Kidney epithelial cell (primary cell): Measurements from ENCODE around the gene ATAD3C. TPM values are rescaled to one million over a fixed set of nuclear protein-coding genes. Genes with fewer than 3 reads are reported as not detected.
"Not testable (repeated sequence)": the region's sequence is repeated elsewhere in the genome, so short reads cannot be mapped to it uniquely, and the experiment has no call there.

Experiments used
- DNase-seq: peaks from one replicate; pipeline ENCODE4 v3.0.0-alpha.2; 2010; ENCODE audit warnings: low read depth
- H3K27me3 ChIP-seq: 2 replicates; pipeline ENCODE4 v1.6.0; 2011; ENCODE audit warnings: low read length; ENCODE audit not compliant: control insufficient read depth, insufficient read depth
- H3K36me3 ChIP-seq: 2 replicates; pipeline ENCODE4 v1.5.1; 2011; ENCODE audit warnings: low read length; ENCODE audit not compliant: control insufficient read depth, insufficient read depth
- H3K4me3 ChIP-seq: 2 replicates; pipeline ENCODE4 v1.5.1; 2011; ENCODE audit warnings: low read depth, mild to moderate bottlenecking, control low read depth, low read length
- total RNA-seq: library from RNA; depleted of rRNA; stranded (reverse); fragments of >200 nt; gene quantifications from 2 replicates; pipeline ENCODE4 v1.2.3, GENCODE V29; 2015
- TF ChIP-seq, protein P1 (sequence below): IDR thresholded peaks from 2 replicates; pipeline ENCODE4 v1.5.1; 2011; ENCODE audit warnings: mild to moderate bottlenecking, moderate library complexity, low read length, control low read depth, inconsistent platforms; ENCODE audit not compliant: insufficient read depth, poor library complexity, severe bottlenecking

The ATAD3C gene
- total RNA-seq, 1 donor from 2014 or later, result 0.38 TPM

DNA sequence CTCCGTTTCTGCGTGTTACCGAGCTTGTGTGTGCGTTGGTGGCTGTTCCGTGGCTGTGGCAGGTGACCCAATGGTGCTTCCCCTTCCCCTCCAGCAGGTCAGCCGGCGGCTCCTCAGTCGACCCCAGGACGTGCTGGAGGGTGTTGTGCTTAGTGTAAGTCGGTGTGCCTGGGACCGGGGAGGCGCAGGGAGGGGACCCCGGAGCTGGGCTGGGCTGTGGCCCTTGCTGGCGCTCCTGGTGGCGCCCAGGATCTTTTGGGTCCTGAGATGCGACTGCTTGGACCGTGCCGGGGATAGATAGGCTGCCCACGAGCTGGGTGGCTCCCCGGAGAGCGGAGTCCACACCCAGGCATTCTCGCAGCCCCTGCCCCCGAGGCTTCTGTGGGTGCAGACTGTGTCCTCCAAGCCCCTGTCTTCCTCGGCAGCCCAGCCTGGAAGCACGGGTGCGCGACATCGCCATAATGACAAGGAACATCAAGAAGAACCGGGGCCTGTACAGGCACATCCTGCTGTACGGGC lies 5.9 kb downstream of the ATAD3C start:
- no peaks in the 10 kb centered on the region for H3K36me3 ChIP-seq
- H3K27me3 ChIP-seq, result no peaks in the 10 kb centered on the region
- DNase-seq, result no peak
- H3K4me3 ChIP-seq, result no peak overlapping the region
- TF ChIP-seq, protein P1, sequence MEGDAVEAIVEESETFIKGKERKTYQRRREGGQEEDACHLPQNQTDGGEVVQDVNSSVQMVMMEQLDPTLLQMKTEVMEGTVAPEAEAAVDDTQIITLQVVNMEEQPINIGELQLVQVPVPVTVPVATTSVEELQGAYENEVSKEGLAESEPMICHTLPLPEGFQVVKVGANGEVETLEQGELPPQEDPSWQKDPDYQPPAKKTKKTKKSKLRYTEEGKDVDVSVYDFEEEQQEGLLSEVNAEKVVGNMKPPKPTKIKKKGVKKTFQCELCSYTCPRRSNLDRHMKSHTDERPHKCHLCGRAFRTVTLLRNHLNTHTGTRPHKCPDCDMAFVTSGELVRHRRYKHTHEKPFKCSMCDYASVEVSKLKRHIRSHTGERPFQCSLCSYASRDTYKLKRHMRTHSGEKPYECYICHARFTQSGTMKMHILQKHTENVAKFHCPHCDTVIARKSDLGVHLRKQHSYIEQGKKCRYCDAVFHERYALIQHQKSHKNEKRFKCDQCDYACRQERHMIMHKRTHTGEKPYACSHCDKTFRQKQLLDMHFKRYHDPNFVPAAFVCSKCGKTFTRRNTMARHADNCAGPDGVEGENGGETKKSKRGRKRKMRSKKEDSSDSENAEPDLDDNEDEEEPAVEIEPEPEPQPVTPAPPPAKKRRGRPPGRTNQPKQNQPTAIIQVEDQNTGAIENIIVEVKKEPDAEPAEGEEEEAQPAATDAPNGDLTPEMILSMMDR, result no peak

DNA sequence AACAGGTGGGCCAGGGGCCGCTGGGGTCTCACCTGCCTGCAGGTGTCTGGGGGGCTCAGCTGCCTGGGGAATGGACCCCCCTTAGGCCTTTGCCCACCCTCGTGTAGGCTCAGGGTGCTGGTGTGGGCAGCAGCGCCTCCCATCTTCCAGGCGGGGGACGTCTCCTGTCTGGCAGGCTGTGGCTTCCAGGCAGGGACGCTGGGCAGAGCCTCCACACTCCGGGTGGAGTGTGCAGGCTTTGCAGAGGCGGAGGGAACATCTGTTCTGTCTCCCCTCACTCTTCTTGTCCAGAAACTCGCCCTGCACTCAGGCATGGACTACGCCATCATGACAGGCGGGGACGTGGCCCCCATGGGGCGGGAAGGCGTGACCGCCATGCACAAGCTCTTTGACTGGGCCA lies 6.4 kb downstream of the ATAD3C start:
- H3K36me3 ChIP-seq, H3K4me3 ChIP-seq, H3K27me3 ChIP-seq, DNase-seq: not testable (repeated sequence)

DNA sequence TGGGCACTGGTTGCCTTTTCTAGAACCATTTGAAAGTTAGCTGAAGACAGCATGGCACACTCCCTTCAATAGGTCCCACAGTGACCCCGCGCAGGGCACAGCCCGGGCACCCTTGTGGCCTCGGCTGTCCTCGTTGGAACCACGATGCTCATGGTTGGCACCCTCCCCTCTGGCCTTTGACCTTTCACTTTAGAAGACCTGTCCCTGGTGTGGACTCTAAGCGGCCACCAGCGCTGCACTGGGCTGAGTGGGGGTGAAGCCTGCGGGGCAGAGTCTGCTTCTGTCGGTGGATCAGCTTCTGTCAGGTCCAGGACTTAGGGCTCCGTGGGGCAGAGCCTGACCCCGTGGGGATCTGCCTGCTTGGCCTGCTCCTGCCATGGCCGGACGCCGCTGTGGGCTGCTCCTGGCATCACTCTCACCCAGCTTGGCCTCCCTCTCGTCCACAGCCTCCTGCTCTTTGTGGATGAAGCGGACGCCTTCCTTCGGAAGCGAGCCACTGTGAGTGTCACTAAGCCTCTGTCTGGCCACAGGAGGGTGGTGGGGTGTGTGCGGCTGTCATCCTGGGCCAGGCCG lies 7.3 kb downstream of the ATAD3C start:
- not testable (repeated sequence) for H3K36me3 ChIP-seq, H3K27me3 ChIP-seq, DNase-seq

DNA sequence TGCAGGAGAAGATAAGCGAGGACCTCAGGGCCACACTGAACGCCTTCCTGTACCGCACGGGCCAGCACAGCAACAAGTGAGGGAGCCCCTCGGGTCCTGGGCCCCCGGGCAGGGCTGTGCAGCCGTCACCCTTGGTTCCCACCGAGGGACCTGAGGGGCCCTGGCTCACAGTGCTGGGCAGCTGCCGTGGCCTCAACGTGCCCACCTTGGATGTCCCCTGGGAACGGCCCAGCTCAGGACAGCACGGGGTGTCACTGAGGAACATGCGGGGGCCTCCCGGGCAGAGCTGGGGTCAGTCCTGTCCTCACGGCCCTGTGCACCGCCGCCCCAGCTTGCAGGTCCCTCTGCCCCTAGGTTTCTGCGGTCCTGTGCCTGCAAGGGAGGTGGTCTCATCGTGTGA lies 9.7 kb downstream of the ATAD3C start:
- not testable (repeated sequence) for H3K4me3 ChIP-seq, H3K36me3 ChIP-seq, H3K27me3 ChIP-seq, DNase-seq

More for the DNA sequence above, 7.3 kb downstream of the ATAD3C start:
- H3K4me3 ChIP-seq, result not testable (repeated sequence)

DNA sequence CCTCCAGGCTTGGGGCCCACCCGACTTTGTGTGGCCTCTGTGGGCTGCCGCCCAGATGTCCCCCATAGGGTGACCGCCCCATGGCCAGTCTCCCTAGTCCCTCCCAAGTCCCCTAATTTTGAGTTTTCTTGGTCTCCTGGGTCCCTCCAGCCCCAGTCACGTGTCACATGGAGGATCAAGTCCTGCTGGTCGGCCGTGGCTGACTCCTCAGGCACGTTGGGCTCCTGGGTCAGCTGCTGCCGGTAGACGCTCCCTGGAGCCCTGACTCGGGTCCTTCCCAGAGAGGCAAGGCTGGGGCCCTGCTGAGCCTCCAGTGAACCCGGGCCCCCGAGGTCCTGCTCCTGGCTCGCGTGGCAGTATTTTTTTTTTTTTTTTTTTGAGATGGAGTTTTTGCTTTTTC lies 10.2 kb downstream of the ATAD3C start:
- not testable (repeated sequence) for H3K4me3 ChIP-seq, DNase-seq, H3K36me3 ChIP-seq, H3K27me3 ChIP-seq

DNA sequence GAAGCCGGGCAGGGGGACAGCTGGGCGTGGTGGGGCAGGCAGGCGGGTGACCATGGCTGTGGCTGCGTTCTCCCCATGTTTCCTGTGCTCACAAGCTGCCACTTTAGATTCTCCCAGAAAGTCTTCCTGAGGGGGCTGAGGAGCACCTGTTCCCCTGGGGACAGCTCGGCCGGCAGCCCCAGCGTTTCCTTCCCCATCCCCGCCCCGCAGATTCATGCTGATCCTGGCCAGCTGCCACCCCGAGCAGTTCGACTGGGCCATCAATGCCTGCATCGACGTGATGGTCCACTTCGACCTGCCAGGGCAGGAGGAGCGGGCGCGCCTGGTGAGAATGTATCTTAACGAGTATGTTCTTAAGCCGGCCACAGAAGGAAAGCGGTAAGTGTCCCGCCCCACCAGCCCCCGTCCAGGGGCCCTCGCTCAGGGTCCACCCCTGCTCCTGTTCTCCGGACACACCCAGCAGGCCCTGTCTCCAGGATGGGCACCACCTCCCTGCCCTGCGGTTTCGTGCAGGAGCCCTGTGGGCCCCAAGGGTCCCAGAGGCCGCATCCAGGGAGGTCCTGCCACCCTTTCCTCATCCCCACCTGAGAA lies 11.1 kb downstream of the ATAD3C start:
- no peaks in the 10 kb centered on the region for H3K36me3 ChIP-seq
- TF ChIP-seq, protein P1, result no peak
- no peak overlapping the region for H3K4me3 ChIP-seq
- no peak for DNase-seq
- no peaks in the 10 kb centered on the region for H3K27me3 ChIP-seq

DNA sequence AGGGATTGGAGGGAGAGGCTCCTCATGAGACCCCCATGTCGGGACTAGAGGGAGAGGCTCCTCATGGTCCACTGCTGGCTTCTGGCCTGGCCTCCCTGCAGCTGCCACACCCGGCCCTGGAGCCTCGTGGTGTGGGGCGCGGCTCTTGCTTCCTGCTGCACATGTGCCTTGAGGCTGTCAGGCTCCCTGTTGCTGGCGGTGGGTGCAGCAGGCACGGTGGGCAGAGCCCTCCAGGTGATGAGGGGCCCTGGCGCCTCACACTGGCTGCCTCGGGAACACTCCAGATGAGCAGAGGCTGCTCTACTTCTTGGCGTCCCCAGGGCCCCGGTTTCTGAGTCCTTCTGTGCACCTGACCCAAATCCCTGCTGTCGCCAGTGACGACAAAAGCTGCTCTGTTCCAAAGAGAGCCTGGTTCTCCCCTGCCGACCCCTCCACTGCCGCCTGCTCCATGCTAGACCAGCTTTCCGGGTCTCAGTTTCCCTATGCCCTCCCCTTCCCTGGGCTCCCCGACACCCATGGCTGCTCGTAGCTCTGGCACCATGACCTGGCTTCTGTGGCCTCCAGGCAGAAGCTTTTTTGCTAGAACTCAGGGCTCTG lies 12.3 kb downstream of the ATAD3C start:
- no peak overlapping the region for H3K4me3 ChIP-seq
- DNase-seq, result no peak

More for the DNA sequence above, 12.3 kb downstream of the ATAD3C start:
- Histone ChIP-seq H3K36me3 (no peaks in the 10 kb centered on the region), H3K27me3 (no peaks in the 10 kb centered on the region)
- TF ChIP-seq, protein P1, result no peak
